RWPE2 (cell line): ENCODE measurements around the gene UGT1A9.

Source experiments
- ATAC-seq: fragments of 200-7000 bp; cut with Tn5 transposase; 3 replicates; pipeline ENCODE4 v1.9.1; 2021; ENCODE audit warnings: low read depth
- DNase-seq: peaks from one replicate; pipeline ENCODE4 v3.0.0-alpha.2; 2020; ENCODE audit warnings: low spot score
- H3K27ac ChIP-seq: fragments of 450-650 bp; 2 replicates; pipeline ENCODE4 v1.5.1; 2017; ENCODE audit warnings: mild to moderate bottlenecking; ENCODE audit not compliant: poor library complexity, severe bottlenecking
- H3K27me3 ChIP-seq: fragments of 250-450 bp; sonication (Bioruptor Pico); 2 replicates; pipeline ENCODE4 v1.5.1; 2021; ENCODE audit warnings: mild to moderate bottlenecking, moderate library complexity; ENCODE audit not compliant: insufficient read depth, poor library complexity, severe bottlenecking
- H3K36me3 ChIP-seq: fragments of 250-450 bp; sonication (Bioruptor Pico); 2 replicates; pipeline ENCODE4 v1.5.1; 2020; ENCODE audit warnings: low read depth, mild to moderate bottlenecking, moderate library complexity
- H3K4me1 ChIP-seq: fragments of 250-450 bp; sonication (Bioruptor Pico); 2 replicates; pipeline ENCODE4 v1.5.1; 2021; ENCODE audit warnings: mild to moderate bottlenecking, moderate library complexity; ENCODE audit not compliant: insufficient read depth, poor library complexity, severe bottlenecking
- H3K4me3 ChIP-seq: fragments of 250-450 bp; sonication (Bioruptor Pico); 2 replicates; pipeline ENCODE4 v1.5.1; 2021; ENCODE audit warnings: mild to moderate bottlenecking, moderate library complexity; ENCODE audit not compliant: severe bottlenecking
- H3K9me3 ChIP-seq: fragments of 250-450 bp; sonication (Bioruptor Pico); 2 replicates; pipeline ENCODE4 v1.5.1; 2021; ENCODE audit warnings: mild to moderate bottlenecking, moderate library complexity; ENCODE audit not compliant: severe bottlenecking
- CTCF ChIP-seq: fragments of 450-650 bp; IDR thresholded peaks from one replicate; pipeline ENCODE4 v1.5.1; 2017; ENCODE audit warnings: mild to moderate bottlenecking, moderate library complexity; ENCODE audit not compliant: poor library complexity, severe bottlenecking

UGT1A9 gene

DNA sequence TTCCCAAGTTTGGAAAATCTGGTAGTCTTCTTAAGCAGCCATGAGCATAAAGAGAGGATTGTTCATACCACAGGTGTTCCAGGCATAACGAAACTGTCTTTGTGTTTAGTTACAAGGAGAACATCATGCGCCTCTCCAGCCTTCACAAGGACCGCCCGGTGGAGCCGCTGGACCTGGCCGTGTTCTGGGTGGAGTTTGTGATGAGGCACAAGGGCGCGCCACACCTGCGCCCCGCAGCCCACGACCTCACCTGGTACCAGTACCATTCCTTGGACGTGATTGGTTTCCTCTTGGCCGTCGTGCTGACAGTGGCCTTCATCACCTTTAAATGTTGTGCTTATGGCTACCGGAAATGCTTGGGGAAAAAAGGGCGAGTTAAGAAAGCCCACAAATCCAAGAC, 100.5 kb downstream of the UGT1A9 start:
- no peak for ATAC-seq
- Histone ChIP-seq H3K27me3 (no peaks in the 10 kb centered on the region), H3K9me3 (no peaks in the 10 kb centered on the region), H3K36me3 (no peaks in the 10 kb centered on the region), H3K4me3 (no peak overlapping the region), H3K27ac (no peak overlapping the region), H3K4me1 (no peaks in the 10 kb centered on the region)
- no peak for DNase-seq
- no peak for TF ChIP-seq CTCF

DNA sequence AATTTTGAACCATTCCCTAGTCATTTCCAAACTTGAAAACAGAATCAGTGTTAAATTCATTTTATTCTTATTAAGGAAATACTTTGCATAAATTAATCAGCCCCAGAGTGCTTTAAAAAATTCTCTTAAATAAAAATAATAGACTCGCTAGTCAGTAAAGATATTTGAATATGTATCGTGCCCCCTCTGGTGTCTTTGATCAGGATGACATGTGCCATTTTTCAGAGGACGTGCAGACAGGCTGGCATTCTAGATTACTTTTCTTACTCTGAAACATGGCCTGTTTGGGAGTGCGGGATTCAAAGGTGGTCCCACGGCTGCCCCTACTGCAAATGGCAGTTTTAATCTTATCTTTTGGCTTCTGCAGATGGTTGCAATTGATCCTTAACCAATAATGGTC, 100.9 kb downstream of the UGT1A9 start:
- Histone ChIP-seq H3K9me3 (no peaks in the 10 kb centered on the region), H3K4me3 (no peak overlapping the region), H3K36me3 (no peaks in the 10 kb centered on the region), H3K27me3 (no peaks in the 10 kb centered on the region), H3K4me1 (no peaks in the 10 kb centered on the region), H3K27ac (no peak overlapping the region)
- ATAC-seq = no peak
- TF ChIP-seq CTCF = peak; percentile 17
- no peak for DNase-seq

DNA sequence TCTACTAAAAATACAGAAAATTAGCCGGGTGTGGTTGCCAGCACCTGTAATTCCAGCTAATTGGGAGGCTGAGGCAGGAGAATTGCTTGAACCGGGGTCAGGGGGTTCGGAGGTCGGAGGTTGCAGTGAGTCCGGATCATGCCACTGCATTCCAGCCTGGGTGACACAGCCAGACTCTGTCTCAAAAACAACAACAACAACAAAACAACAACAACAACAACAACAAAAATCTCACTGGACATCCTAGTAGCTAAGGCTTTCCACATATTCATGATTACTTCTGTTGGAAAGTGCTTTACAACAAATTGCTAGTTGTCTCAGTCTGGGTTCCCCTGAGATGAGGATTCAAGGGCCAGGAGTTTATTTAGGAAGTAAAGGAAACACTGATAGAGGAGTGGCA, 102.2 kb downstream of the UGT1A9 start:
- H3K36me3 ChIP-seq = no peaks in the 10 kb centered on the region
- ATAC-seq = no peak
- no peaks in the 10 kb centered on the region for H3K9me3 ChIP-seq
- no peaks in the 10 kb centered on the region for H3K4me1 ChIP-seq
- no peak for DNase-seq
- no peaks in the 10 kb centered on the region for H3K27me3 ChIP-seq
- no peak overlapping the region for H3K4me3 ChIP-seq
- no peak overlapping the region for H3K27ac ChIP-seq
- TF ChIP-seq CTCF = no peak

- Histone ChIP-seq H3K9me3 (no peaks in the 10 kb centered on the region), H3K4me3 (no peak overlapping the region), H3K36me3 (no peaks in the 10 kb centered on the region), H3K27ac (no peak overlapping the region), H3K4me1 (no peaks in the 10 kb centered on the region), H3K27me3 (no peaks in the 10 kb centered on the region)
- ATAC-seq = no peak
- no peak for DNase-seq
- TF ChIP-seq CTCF = no peak
Observed at GRCh38 chr2:233775414-233775813, 103.7 kb downstream of the UGT1A9 start.

DNA sequence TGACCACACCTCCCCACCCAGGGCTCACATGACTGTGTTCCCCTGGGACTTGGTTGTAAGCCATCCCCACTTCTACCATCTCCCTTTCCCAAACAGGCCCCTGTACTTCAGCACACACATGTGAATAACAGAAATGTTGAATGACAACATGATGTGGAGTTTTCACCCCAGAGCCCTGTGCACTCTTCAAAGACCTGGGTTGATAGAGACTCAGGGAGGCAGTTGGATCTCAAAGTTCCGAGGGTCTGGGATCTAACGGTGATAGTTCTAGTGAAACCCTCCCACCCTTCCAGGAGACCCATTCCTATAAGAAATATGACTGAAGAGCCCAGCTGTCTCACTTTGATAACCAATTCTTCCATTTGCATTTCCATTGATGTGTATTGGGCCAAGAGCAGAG, 106.3 kb downstream of the UGT1A9 start, which contains the start of gene MROH2A:
MROH2A (plus strand) TSS at position 301 of the 400 bp plus-strand sequence. CDS start 1,029 bp downstream, outside the sequence.
- H3K9me3 ChIP-seq = no peaks in the 10 kb centered on the region
- TF ChIP-seq CTCF = no peak
- H3K27ac ChIP-seq = no peak within 1 kb of the TSS
- ATAC-seq = no peak
- H3K4me3 ChIP-seq = no peak within 1 kb of the TSS
- no peak for DNase-seq
- no peaks in the 10 kb centered on the region for H3K4me1 ChIP-seq
- no peaks in the 10 kb centered on the region for H3K36me3 ChIP-seq
- no peaks in the 10 kb centered on the region for H3K27me3 ChIP-seq
